C4-2B (cell line): ENCODE data around the gene PIK3AP1.

Experiments used
- ZFX ChIP-seq: fragments of 450-650 bp; IDR thresholded peaks from 2 replicates; pipeline ENCODE4 v1.6.1; 2017
- TF ChIP-seq, protein P1 (sequence below): fragments of 450-650 bp; conservative IDR thresholded peaks from 2 replicates; pipeline ENCODE4 v1.5.1; 2017; ENCODE audit warnings: mild to moderate bottlenecking

DNA sequence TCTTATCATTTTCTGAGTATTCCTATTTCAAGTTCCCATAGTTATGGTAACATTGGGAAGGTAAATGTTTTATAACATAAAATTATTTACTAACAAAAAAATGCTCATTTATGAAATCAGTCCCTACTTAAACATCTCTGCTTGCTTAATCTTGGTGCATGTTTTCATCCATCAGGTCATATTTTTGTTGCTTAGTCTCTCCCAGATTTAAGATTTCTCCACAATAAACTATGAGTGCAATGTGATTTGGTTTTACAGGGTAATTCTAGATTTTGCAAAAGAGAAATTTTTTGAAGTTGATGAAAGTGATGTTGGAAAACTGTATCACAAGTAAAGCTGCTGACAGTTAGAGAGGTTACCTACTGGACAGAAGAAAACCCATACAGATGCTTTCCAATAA, 28.6 kb downstream of the PIK3AP1 start:
- TF ChIP-seq, protein P1, sequence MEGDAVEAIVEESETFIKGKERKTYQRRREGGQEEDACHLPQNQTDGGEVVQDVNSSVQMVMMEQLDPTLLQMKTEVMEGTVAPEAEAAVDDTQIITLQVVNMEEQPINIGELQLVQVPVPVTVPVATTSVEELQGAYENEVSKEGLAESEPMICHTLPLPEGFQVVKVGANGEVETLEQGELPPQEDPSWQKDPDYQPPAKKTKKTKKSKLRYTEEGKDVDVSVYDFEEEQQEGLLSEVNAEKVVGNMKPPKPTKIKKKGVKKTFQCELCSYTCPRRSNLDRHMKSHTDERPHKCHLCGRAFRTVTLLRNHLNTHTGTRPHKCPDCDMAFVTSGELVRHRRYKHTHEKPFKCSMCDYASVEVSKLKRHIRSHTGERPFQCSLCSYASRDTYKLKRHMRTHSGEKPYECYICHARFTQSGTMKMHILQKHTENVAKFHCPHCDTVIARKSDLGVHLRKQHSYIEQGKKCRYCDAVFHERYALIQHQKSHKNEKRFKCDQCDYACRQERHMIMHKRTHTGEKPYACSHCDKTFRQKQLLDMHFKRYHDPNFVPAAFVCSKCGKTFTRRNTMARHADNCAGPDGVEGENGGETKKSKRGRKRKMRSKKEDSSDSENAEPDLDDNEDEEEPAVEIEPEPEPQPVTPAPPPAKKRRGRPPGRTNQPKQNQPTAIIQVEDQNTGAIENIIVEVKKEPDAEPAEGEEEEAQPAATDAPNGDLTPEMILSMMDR = no peak
- TF ChIP-seq ZFX = no peak
